GM18907 (cell line): ENCODE data around the gene BRICD5.

Source experiments
- ATAC-seq: cut with Tn5 transposase; IDR thresholded peaks from one replicate; pipeline ENCODE4 v1.9.1; 2021; ENCODE audit warnings: mild to moderate bottlenecking, moderate library complexity; ENCODE audit not compliant: unreplicated experiment

The BRICD5 gene

DNA sequence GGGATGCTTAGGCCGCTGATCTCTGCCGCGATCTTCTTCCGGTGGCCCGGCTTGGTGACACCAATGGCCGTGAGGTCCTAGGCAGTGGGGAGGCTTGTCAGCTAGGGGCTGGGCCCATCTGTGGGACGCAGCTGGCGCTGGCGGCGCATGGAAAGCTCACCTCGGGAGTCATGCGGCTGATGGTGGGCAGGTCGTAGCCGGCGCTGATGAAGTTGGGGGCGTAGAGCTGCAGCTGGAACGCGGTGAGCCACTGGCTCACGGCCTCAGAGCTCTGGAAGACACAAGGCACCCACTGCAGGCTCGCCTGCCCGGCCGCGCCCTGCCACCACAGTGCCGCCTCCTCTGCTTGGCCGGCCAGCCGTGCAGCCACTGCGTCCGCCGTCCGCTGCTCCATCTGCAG lies 27.0 kb downstream of the BRICD5 start:
- ATAC-seq = no peak

DNA sequence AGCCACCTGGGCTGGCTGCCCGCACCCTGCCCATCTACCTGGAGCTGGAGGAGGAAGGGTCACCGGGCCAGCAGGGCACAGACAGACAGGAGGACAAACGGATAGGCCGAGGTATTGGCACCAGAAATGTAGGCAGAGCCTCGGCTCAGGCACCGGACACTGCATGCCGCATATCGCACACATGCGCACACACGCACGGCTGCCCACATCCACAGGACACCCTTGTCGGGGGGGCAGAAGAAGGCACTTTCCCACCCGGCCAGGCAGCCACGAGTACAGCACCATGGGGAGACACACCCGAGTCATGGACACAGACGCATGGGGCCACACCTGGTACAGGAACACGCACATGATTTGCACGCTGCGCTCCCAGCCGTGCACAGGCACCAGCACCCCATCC lies 28.7 kb downstream of the BRICD5 start:
- no peak for ATAC-seq

DNA sequence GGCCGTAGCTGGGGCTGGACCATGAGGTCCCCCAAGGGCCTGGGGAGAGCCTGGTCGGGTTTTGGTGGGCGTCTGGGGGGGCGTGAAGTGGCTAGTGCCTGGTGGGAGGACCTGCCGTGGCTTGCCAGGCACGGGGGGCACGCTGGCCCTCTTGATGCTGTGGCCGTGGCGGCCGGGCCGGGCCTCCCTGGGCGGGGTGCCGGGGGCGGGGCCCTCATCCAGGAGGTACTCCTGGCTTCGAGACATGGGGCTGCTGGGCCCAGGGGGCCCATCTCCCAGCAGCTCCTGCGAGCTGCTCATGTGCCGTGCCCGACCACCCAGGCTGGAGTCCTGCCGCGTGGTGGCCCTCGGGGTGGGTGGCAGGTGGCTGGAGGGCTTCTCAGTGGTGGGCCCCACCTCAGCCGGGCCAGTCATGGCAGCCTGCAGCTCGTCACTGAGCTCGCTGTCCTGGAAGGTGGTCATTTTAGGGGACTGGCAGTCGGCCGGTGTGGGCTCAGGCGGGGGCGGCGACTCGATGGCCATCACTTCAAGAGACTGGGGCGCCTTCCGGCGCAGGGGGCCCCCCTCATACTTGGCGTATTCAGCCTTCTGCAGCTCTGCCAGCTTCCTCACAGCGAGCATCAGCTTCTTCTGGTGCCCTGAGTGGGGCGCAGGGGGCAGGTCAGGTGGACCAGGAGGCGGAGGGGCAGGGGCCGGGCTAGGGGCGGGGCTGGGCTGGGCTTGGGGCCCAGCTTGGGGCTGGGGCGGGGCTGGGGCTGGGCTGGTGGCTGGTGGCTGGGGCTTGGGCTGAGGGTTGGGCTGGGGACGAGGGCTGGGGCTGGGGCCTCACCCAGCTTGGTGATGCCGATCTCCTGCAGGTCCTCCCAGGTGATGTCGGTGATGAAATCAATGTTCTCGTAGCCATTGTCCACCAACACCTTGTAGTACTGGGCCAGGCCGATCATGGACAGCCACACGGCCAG lies 29.4 kb downstream of the BRICD5 start:
- no peak for ATAC-seq

DNA sequence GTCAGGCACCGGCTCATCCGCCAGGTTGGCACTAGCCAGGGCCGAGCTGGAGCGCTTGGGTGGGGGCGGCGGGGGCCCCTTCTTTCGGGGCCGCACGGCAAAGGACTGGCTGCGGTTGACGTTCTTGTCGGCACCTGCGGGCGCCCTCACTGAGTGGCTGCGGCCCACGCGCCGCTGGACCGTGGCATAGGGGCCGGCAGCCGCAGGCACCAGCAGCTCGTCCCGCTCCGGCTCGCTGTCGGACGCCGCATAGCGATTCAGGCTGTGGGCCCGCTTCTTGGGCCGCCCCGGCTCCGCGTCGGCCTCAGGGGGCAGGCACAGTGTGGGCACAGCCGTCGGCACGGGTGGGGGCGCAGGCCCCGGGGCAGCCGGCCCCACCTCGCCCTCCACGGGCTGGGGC lies 30.2 kb downstream of the BRICD5 start:
- ATAC-seq = no peak

DNA sequence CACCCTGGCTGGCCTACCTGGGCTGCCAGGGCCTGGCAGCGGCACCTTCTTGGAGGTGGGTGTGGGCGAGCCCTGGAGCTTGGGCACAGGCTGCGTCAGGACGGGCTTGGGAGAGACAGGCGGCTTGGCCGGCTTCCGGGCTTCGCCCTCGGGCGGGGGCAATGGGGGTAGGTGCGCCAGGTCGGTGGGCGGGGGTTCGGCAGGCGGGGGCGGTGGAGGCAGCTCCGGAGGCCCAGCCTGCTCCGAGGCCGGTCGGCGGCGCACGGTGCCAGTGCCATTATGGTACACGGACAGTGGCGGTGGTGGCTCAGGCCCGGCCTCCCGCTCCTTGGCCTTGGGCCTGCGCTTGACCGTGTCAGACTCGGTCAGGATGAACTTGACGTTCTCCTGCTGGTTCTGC lies 31.1 kb downstream of the BRICD5 start:
- ATAC-seq = no peak

DNA sequence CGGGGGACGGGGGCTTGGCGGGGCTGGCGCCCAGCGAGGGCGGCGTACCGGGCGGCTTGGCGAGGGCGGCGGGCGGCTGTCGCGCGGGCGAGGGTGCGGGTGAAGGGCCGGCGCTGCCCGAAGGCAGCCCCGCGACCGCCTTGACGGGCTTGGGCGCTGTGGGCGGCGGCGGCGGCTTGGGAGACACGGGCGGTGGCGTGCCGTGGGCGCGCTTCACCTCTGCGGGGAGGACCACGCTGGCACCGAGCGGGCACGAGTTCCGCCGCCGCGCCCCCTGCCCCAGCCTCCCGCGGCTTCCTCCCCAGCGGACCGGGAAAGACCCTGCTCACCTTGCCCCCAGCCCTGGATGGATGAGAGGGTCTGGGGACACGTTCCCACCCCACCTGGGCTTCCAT lies 31.6 kb downstream of the BRICD5 start:
- no peak for ATAC-seq

DNA sequence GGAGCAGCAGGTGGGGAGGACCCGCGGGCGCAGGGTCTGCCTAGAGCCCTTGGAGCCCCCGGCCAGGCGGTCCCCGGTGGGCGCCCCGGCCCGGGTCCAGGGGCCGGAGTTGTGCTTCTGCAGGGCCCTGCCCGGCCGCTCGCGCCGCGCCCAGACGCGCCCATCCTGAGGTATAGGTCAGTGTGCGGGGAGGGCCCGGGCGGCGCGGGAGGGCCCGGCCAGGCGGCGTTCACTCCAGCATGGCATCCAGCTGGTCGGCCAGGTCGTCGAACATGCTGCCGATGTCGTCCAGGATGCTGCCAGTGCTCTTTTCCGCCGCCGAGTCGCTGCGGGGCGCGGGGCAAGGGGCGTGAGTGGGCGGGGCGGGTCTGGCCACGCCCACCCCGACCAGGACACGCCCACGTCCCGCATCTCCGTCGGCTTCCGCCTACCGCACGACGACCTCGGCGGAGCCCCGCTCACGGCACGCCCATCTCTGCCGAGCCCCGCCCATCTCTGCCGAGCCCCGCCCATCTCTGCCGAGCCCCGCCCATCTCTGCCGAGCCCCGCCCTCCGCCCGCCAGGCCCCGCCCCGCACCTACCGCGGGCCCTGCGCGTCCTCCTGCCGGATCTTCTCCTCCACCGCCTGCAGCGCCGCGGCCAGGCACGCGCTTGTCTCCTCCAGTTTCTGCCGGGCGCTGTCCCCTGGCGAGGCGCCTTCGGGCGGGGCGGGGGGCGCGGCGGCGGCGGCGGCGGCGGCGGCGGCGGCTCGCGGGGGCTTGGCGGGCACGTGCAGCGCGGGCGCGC lies 32.1 kb downstream of the BRICD5 start:
- ATAC-seq = no peak

DNA sequence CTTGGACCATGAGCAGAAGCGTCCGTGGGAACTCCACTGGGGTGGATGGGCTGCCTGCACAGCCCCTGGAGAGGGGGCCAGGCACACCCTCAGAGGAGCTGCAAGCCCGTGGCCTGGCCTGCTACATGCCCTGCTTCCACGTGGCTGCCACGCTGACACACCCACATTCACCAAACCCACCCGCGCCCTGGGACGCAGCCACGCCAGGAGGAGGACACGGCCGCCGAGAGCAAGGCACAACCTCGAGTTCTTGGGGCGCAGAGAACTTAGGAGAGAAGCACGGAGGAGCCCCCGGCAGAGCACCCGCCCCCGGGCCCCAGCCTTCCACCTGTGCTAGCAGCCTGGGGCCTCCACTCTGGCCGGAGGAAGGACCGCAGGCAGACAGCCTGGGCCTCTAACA lies 33.1 kb downstream of the BRICD5 start:
- no peak for ATAC-seq

DNA sequence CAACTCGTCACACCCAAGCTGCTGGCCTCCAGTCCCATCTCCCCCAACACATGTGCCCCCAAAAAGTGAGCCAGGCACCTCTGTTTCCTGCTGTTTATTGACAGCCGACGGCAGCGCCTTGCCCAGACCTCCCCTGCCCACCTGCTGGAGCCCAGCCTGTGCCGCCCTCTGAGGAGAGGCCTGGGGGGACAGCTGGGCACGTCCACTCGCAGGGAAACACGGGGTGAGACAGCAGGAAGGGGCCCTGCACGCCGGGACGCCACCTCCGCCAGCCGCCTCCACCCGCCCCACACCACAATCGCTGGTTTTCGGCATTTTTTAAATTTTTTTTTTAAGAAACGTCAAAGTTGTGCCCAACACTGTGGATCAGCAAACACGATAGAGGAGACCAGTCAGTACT lies 33.6 kb downstream of the BRICD5 start:
- ATAC-seq = no peak

DNA sequence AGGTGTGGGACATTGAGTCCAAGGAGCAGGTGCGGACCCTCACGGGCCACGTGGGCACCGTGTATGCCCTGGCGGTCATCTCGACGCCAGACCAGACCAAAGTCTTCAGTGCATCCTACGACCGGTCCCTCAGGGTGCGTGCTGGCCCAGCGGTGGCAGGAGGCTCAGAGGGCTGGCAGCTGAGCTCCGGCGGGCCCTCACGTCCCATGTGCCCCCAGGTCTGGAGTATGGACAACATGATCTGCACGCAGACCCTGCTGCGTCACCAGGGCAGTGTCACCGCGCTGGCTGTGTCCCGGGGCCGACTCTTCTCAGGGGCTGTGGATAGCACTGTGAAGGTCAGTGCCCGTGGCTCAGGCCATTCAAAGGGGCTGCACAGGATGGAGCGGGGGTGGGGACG lies 34.6 kb downstream of the BRICD5 start:
- ATAC-seq = no peak

DNA sequence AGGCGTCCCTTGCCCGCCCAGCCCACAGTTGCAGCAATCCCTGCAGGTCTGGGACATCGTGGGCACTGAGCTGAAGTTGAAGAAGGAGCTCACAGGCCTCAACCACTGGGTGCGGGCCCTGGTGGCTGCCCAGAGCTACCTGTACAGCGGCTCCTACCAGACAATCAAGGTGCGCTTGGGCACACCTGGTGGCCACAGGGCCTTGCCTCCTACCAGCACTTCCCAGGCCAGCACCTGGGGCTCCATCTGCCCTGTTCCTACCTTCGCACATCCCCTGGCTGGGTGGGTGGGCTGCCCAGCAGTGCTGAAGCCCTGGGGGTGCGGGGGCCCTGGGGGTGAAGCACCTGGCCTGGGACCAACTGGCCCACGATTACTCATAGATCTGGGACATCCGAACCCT lies 35.2 kb downstream of the BRICD5 start:
- ATAC-seq = no peak

DNA sequence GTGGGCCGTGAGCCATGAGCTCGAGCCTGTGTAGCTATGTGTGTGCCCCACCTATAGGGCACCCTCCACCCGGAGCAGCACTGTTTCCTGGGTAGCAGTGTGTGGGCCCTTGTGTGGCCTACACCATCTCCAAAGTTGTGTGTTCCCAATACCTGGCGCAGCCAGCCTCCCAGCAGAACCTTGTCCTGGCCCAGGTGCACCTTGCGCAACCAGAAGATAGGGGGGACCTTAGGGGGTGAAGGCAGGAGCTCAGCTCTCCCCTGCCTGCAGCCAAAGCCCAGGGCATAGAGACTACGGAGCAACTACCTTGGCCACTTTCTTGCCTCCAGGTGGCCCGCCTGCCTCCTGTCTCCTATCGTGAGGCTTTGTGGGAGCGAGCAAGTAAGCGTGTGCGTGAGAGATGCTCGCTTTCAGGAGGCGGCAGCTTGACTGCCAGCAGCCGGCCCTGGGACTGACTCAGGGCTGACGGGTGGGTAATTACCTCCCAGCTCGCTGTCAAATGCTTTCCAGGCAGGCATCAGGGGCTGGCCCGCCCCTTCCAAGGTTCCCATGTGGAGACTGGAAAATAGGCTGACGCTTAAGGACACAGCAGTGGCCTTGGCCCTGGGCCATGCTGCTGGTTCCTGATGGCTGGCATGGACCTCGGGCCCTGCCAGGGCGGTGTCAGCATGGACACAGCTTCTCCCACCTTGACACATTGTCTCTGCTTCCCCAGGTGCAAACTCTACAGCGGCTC lies 36.1 kb downstream of the BRICD5 start:
- ATAC-seq = no peak

DNA sequence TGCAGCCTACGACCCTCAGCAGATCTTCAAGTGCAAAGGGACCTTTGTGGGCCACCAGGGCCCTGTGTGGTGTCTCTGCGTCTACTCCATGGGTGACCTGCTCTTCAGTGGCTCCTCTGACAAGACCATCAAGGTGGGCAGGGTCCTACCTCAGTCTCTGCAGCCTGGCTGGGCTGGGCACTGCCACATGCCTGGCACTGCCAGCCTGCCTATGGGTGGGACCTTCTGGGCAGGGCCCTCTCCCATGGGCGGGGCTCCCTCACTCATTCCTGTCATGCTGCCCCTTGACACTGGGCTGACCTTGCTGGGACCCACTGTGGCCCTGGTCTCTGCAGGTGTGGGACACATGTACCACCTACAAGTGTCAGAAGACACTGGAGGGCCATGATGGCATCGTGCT lies 36.7 kb downstream of the BRICD5 start:
- no peak for ATAC-seq

DNA sequence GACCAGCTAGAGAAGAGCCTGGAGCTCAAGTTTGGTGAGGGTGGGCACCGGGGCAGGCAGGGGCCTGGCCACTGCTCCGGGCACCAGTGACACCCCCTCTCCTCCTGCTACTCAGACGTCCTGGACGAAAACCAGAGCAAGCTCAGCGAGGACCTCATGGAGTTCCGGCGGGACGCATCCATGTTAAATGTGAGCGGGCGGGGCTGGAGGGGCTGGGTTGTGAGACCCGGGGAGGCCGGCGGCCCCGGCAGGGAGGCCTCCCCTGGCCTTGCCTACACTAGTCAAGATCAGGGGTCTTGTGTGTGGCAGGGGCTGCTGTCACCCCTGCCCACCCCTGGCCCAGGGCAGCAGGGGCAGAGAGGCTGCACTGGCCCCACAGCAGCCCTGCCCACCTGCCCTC lies 37.3 kb downstream of the BRICD5 start:
- ATAC-seq = no peak

DNA sequence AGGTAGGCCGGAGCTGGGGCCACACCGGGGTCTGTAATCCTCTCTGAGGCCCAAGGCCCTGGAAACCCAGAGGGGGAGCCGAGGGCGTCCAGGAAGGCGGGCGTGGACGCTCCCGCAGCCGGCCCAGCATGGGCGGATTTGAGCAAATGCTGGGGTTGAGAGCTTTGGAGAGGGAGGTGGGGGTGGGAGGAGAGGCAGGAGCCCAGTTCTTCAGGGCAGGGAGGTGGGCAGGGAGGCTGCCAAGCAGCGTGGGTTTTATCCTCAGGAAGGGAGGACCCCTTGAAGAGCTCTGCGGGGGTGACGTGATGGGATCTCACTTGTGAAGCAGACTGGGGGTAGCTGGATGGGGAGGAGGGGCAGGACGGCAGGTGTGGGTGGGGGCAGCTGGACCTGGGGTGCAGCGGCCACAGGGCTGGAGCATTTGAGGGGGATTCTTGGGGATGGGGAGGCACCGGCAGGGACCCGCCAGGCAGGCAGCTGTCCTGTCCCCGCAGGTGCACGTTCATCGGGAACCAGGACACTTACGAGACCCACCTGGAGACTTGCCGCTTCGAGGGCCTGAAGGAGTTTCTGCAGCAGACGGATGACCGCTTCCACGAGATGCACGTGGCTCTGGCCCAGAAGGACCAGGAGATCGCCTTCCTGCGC lies 37.9 kb downstream of the BRICD5 start:
- ATAC-seq = no peak

DNA sequence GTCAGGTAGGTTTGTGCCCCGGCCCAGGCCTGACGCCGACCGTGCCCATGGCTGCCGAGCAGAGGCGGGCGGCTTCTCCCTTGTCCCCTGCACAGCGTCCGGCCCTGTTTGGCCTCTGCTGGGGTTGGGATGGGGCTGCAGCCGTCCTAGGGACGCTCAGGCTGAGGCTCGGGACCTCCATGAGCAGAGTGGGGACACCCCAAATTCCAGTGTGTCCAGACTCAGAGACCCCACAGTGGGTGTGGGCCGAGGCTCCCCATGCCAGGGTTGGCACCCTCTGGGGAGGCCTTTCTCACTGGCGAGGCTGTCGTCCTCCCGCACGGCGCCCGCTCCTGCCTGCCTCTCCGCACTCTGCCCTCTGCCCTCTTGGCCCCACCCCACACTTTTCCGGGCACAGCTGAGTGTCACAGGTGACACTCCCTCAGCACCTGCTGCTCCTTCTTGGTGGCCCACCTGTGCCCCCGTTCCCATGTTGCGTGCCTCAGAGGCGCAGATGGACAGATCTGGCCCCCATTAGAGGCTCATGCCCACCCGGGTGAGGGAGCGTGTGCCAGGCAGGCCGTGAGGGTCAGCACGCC lies 39.0 kb downstream of the BRICD5 start:
- ATAC-seq = no peak

DNA sequence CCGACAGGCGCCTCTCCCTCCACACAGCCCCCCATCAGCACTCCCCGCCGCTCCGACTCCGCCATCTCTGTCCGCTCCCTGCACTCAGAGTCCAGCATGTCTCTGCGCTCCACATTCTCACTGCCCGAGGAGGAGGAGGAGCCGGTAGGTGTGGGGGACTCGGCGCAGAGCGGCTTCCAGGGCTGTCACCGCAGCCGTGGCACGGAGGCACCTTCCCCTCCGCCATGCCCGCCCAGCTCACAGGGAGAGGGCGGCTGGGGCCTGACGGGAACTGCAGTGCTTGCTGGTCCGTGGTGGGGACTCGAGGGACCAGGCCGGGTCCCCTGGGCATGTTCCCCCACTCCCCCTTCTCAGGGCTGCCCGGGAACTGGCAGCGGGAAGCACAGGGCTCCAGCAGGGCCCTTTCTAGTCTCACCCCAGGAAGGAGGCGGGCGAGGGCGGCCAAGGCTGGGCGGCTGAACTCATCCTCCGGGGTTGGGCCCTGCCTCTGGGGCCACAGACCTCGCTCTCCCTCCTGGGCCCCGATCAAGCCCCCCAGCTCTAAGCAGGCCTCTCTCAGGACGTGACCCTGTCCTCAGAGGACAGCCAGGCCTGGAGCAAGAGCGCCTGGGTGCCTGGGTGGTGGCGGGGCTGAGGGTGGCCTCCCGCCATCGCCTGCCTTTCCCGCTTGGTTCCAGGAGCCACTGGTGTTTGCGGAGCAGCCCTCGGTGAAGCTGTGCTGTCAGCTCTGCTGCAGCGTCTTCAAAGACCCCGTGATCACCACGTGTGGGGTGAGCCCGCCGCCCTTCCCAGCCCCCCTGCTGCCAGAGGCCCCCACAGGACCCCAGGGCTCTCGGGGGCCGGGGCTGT lies 39.9 kb downstream of the BRICD5 start:
- no peak for ATAC-seq

DNA sequence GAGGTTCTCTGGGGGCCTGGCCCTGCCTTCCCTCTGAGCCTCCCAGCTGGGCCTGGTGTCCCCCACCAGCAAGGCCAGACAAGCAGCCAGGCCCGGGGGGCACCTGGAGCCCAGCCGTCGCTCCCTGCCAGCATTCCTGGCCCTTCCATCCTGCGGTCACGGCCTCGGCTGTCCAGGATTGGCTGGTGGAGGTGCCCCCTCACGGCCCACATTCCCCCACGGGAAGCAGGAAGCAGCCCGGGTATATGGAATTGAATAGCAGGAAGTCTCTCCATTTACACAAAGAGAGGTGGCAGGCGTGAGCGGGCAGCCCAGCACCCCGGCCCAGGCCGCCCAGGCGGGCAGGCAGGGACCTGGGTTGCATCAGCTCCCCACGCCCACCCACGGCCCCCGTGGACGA lies 40.6 kb downstream of the BRICD5 start:
- no peak for ATAC-seq

DNA sequence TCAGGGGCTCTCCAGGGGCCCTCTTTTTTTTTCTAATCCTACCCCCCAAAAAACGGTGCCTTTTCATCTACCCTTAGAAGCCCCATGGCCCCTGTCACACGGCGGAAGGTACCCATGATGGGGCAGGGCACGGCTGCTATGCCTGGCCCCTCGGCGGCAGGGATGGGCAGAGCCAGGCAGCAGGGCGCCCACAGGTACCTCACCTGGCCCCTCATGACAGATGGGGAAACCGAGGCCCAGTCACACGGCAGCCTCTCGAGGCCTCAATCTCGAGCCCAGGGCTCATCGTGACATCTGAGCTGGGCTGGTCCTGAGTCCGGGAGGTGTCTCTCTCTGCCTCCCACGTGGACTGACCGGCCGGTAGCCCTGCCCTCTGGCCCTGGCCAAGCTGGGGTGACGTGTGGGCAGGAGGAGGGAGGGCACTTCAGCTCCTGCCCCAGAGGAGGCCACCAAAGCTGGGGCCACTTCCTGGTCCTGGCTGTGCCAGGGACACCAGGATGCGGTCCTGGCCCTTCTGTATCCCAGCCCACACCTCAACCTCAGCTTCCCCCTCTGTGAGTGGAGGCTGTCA lies 43.5 kb downstream of the BRICD5 start:
- no peak for ATAC-seq
